ENCODE measurements around the gene ZNF709. TPM values are rescaled to one million over a fixed set of nuclear protein-coding genes. Genes with fewer than 3 reads are reported as not detected.
"Not testable (repeated sequence)": the region's sequence is repeated elsewhere in the genome, so short reads cannot be mapped to it uniquely, and the experiment has no call there.

Gene ZNF709
- 2.3 TPM for total RNA-seq
- long read RNA-seq, partial matches to known transcripts = 0 of 1 reads
- long read RNA-seq, other reads (novel, unspliced or antisense) = 1 of 1 reads

DNA sequence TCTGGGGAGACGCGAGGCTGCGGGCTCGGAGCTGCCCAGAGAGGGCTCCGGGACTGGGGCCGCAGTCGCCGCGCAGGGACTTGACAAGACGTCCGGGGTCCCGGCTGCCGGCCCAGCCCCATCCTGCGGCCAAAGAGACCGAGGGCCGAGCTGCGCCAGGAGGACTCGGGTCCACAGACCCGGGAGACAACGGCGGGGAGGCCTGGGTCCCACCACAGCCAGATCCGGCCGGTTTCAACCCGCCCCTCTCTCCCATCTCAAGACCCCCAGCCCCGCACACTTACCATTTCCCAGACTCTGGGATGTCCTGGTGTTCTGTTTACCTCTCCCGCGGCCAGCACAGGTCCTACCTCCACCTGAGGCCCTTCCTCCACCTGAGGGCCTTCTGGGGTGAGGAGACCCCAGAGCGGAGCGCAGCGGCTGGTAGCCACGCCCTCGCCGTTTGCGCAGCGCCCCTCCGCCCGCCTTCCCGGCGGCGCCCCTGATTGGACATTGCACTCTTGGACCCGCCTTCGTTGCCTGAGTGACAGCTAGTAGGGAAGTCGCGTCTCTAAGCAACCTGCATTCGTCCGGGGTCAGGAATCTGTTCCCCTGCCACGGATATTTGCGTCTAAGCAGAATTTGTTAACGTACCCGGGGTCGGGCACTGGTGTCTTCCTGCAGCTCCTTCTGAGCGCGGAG is at the start of gene ZNF709:
Gene ZNF709 (minus strand): TSS at position 446 of the 681 bp plus-strand sequence. CDS start 159 bp downstream, at position 287.
- DNase-seq (ENCODE audit: low spot score) = peak; percentile 95

DNA sequence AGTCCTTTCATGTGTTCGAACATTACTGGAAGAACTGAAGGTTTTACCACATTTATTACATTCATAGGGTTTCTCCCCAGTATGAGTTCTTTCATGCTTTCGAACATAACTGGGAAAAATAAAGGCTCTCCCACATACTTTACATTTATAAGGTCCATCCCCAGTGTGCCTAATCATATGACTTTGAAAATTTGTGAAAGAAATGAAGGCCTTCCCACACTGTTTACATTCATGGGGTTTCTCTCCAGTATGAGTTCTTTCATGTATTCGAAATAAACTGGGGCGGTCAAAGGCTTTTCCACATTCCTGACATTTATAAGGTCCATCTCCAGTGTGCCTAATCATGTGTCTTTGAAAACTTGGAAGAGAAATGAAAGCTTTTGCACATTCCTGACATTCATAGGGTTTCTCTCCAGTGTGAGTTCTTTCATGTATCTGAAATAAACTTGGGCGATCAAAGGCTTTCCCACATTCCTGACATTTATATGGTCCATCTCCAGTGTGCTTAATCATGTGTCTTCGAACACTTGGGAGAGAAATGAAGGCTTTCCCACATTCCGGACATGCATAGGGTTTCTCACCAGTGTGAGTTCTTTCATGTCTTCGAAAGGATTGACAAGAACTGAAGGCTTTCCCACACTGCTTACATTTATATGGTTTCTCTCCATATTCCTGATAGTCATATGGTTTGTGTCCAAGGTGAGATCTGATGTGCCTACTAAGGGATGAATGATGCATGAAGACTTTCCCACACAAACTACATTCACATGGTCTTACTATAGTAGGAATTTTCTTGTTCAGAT is 42.6 kb upstream of the ZNF709 start:
- DNase-seq (ENCODE audit: low spot score) = no peak

DNA sequence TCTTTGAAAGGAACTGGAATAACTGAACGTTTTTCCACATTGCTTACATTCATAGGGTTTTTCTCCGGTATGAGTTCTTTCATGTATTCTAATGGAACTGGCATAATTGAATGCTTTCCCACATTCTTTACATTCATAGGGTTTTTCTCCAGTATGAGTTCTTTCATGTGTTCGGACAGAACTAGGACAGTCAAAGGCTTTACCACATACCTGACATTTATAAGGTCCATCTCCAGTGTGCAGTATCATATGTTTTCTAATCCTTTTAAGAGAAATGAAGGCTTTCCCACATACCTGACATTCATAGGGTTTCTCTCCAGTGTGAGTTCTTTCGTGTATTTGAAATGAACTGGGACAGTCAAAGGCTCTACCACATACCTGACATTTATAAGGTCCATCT is 41.9 kb upstream of the ZNF709 start:
- DNase-seq (ENCODE audit: low spot score) = no peak

DNA sequence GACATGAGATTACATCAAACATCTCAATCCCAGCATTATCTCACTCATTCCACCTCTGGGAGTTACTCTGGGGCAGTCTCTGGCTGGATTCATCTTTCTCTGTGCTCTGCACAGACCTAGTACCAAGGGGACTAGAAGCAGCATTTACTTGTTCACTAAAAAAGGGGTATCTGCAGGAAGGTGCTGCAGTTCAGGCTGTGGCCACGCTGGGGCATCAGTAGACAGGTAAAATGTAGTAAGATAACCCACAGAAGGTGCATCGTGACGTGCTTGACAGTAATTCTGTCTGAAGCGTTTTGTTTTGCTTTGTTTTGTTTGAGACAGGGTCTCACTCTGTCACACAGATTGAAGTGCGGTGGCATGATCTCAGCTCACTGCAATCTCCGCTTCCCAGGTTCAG is 37.4 kb upstream of the ZNF709 start:
- DNase-seq (ENCODE audit: low spot score) = no peak

DNA sequence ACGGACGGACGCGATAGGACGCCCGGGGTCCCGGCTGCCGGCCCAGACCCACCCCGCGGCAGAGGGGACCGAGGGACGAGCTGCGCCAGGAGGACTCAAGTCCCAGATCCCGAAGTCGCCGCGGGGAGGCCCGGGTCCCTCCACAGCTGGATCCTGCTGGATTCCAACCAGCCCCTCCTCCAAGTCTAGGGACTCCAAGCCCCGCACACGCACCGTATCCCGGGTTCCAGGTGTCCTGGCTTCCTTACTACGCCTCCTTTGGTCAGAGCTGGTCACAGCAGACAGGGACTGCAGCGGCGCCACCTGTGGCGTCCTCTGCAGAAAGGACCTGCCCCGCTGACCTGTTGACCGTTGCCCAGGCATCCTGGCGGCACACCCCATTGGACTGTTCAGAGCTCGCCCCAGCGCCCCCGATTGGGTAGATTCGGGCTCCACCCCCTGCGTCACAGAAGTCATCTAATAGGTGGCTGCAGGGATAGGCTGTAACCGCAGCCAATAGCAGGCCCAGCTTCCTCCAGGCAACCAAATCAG is 29.0 kb upstream of the ZNF709 start:
- no peak for DNase-seq (ENCODE audit: low spot score)

DNA sequence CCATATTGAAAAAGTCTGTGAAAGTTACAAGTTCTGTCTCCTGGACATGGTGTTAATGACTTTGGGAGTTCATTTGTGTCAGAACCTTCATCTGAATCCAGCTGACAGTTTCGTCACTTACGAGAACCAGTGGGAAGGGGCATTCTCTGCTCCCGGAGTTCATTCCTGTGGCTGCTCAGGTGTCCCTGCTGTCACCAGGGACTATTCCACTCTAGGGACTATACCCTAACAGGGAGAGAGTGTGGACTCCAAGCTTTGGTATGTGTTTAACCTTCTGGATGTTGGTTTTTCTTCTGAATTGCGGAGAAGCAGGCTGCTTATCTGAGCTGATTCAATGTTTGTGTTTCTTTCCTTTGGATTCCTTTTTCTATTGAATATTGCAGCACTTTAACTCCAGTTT is 12.4 kb upstream of the ZNF709 start:
- DNase-seq (ENCODE audit: low spot score) = no peak

DNA sequence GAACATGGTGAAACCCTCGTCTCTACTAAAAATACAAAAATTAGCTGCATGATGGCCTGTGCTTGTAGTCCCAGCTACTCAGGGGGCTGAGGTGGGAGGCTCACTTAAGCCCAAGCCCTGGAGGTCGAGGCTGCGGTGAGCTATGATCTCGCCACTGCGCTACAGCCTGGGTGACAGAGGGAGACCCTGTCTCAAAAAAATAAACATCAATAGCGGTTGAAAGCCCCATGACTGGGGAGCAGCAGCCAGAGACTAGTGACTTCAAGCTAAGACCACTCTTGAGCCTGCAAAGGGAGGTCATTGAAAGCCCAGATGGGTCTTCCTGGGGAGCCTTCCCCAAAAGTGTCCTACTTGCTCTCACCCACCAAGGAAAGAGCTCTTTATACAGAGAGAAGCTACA is 11.9 kb upstream of the ZNF709 start:
- no peak for DNase-seq (ENCODE audit: low spot score)

DNA sequence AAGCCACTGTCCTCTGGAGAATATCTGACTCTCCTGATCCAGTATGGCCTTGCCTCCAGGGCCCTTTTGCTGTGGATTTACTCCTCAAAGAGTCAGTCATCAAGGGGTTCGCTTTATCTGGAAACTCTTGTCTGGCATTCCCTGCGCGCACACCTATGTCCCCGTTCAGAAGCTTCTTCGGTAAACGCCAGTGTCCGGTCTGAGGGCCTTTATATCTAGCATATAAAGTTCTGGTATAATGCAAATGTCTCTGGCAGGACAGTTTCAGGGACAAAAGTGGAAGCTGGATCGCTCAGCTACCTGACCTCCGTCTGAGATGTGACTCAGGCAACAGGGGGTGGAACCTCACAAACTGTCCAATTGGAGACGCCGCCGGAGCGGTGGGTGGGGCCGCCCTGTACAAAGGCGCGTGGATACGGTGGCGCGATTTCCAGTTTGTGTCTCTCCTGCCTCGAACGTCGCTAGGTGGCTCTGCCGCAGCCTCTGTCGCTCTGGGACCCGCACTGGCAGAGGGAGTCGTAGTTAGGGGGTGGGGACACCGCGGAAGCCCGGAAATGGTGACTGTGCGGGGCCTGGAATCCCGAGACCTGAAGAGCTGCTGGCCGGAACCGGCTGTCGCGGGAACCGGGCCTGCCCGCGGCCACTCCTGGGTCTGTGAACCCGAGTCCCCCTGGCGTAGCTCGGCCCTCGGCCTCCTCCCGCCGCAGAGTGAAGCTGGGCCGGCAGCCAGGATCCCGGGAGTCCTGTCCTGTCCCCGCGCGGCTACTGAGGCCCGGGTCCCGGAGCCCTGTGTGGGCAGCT is 10.6 kb upstream of the ZNF709 start:
- DNase-seq (ENCODE audit: low spot score) = peak; percentile 95

DNA sequence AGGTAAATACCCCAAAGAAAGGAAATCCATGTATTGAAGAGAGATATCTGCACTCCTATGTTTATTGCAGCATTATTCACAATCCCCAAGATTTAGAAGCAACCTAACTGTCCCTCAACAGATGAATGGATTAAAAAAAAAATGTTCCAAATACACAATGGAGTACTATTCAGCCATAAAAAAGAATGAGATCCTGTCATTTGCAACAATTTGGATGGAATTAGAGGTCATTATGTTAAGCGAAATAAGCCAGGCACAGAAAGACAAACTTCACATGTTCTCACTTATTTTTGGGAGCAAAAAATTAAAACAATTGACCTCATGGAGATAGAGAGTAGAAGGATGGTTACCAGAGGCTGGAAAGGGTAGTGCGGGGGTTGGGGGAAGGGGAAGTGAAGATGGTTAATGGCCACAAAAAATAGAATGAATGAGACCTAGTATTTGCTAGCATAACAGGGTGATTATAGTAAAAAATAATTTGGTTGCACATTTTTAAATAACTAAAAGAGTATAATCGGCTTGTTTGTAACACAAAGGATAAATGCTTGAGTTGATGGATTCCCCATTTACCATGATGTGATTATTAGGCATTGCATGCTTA is 9.7 kb upstream of the ZNF709 start:
- DNase-seq (ENCODE audit: low spot score) = no peak

DNA sequence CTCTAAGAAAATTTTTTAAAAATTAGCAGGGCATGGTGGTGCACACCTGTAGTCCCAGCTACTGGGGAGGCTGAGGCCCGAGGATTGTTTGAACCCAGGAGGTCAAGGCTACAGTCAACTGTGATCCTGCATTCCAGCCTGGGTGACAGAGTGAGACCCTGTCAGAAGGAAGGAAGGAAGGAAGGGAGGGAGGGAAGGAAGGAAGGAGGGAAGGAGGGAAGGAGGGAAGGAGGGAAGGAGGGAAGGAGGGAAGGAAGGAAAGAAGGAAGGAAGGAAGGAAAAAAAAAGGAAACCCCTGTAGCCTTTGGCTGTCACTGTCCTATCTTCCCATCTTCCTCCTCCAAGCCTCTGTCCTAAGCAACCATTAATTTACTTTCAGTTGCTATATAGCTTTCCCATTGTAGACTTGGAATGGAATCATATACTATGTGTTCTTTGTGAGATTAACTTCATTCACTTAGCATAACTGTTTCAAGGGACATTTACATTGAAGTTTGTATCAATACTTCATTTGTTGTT is 1.7 kb upstream of the ZNF709 start:
- not testable (repeated sequence) for DNase-seq (ENCODE audit: low spot score)

DNA sequence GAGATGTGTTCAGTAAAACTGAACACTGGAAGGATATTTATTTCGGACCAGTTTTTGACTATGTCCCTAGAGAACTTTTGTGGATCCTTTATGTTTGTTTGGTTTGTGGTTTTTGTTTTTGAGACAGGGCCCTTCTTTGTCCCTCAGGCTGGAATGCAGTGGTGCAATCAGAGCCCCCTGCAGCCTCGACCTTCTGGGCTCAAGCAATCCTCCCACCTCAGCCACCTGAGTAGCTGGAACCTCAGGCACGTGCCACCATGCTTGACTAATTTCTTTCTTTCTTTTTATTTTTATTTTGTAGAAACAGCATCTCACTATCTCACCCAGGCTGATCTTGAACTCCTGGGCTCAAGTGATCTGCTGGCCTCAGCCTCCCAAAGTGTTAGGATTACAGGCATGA is 955 bp upstream of the ZNF709 start:
- no peak for DNase-seq (ENCODE audit: low spot score)

DNA sequence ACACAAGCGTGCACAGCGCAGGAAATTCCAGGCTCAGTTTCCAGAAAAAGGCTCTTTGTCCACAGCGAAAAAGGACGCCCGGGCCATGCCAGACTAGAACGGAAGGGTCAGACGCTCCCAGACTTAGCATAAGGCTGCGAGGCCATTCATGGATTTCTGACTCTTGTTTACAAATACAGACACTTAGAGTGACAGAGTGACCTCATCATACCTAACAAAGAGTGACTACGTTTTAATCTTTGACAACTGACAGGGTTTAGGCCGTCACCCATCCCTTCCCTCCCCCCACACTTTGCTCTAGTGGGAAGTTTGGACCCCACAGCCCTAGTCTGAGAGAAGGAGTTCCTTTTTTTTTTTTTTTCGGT is 418 bp upstream of the ZNF709 start:
- no peak for DNase-seq (ENCODE audit: low spot score)

DNA sequence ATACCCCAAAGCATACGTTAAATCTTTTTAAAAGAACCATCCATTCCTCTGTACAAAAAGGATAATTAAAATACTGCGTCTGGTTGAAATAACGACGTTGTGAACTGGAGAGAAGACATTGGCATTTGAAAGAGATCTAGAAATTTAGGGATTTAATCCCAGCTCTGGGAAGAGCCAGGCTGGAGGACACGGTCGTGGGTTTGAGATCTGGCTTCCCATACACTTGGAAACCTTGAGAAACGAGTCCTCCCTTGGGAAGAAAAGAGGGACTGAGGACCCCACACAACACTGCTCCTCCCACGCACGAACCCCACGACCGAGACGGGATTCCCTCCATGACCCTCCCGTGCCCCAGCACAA is 625 bp downstream of the ZNF709 start:
- no peak for DNase-seq (ENCODE audit: low spot score)

GRCh38 chr19:12482509-12482886 is 2.1 kb downstream of the ZNF709 start:
- no peak for DNase-seq (ENCODE audit: low spot score)

GRCh38 chr19:12481781-12482508 is 2.7 kb downstream of the ZNF709 start:
- DNase-seq (ENCODE audit: low spot score) = no peak

- no peak for DNase-seq (ENCODE audit: low spot score)
Measured at GRCh38 chr19:12478234-12478941, 6.2 kb downstream of the ZNF709 start.

DNA sequence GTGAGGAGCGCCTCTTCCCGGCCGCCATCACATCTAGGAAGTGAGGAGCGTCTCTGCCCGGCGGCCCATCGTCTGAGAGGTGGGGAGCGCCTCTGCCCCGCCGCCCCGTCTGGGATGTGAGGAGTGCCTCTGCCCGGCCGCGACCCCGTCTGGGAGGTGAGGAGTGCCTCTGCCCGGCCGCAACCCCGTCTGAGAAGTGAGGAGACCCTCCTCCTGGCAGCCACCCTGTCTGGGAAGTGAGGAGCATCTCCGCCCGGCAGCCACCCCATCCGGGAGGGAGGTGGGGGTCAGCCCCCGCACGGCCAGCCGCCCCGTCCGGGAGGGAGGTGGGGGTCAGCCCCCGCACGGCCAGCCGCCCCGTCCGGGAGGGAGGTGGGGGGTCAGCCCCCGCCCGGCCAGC is 17.0 kb downstream of the ZNF709 start:
- not testable (repeated sequence) for DNase-seq (ENCODE audit: low spot score)

- DNase-seq (ENCODE audit: low spot score) = no peak
Measured at GRCh38 chr19:12465211-12465610, 19.4 kb downstream of the ZNF709 start.

- no peak for DNase-seq (ENCODE audit: low spot score)
Measured at GRCh38 chr19:12464769-12465168, 19.8 kb downstream of the ZNF709 start.

DNA sequence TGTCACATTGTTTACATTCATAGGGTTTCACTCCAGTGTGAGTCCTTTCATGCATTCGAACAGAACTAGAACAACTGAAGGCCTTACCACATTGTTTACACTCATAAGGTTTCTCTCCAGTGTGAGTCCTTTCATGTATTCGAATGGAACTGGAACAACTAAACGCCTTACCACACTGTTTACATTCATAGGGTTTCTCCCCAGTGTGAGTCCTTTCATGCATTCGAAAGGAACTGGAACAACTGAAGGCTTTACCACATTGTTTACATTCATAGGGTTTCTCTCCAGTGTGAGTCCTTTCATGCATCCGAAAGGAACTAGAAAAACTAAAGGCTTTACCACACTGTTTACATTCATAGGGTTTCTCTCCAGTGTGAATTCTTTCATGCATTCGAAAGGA is 20.5 kb downstream of the ZNF709 start:
- not testable (repeated sequence) for DNase-seq (ENCODE audit: low spot score)

All from mesenteric fat pad (tissue), 1 donor.